Mesenteric fat pad (tissue), 1 donor: ENCODE results near the gene ZBTB34. TPM values are rescaled to one million over a fixed set of nuclear protein-coding genes. Genes with fewer than 3 reads are reported as not detected.

Source experiments
- DNase-seq: peaks from one replicate; pipeline ENCODE4 v3.0.0-alpha.2; 2020; ENCODE audit warnings: low spot score
- total RNA-seq: library from RNA; stranded (reverse); fragmentation: NEBNext Ultra II Directional; extraction: Animal tissue kit (Norgen Biotek cat#: 25700); gene quantifications from one replicate; pipeline ENCODE4 v1.2.1, GENCODE V29; 2021
- donor health status: DM: yes; HTN: yes; CAD: no.

The ZBTB34 gene
- total RNA-seq, 1 donor from 2014 or later, result 9.4 TPM

- no peak for DNase-seq
These were observed 55.6 kb downstream of the ZBTB34 start for GRCh38 chr9:126915846-126916543.

- DNase-seq, result no peak
These were observed 56.5 kb downstream of the ZBTB34 start for GRCh38 chr9:126916909-126917308.

DNA sequence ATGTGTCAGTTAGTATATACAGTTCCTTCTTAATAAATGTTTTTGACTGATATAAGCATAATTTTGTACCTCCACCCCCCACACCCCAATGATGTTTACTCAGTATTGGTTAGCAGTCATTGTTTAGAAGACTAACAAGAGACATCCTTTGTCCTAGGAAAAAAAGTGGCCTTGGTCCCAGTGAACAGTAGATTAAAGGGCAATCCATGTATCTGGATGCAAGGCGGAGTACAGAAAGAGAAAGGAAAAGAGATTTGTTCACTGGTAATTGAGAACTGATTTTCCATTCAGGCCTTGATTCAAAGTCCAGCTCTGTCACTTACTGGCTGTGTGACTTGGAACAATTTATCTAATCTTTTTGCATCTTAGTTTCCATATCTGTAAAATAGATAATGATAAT, 58.8 kb downstream of the ZBTB34 start:
- no peak for DNase-seq

DNA sequence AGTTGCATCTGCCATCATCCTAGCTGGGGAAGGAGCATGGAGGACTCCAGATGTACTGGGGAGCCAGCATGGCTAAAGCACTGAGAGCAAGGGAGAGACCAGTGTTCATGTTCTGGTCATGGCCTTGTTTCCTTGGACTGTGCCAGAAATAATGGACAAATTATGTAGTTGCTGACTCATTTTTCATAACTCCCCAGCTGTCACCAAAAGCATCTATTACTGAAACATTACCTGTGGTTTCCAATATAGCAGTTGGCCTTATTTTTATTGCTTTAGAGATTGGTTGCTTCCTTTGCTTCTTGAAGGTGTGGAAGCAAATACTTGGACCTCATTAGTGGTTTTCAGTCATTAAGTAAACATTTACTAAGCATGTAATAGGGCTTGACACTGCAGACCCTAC, 65.4 kb downstream of the ZBTB34 start:
- no peak for DNase-seq

GRCh38 chr9:126926364-126926763, 65.9 kb downstream of the ZBTB34 start:
- no peak for DNase-seq

DNA sequence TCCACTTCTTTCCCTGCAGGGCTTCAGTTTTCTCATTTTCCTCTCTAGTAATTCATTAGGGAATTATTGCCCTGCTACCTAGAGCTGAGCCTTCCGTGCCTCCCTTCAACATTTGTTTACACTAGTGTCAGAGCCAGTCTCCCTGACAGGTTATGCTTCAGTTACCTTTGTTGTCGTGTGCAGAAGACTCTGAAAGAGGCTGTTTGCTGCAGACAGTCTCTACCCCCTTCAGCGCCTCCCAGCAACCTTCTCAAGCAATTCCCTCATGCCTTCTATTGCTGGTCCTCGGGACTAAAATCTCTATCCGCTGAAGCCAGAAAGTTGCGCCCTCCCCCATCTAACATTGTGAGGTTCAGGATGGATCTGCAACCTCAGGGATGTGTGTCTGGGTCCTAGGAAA, 67.0 kb downstream of the ZBTB34 start:
- peak; percentile 62 for DNase-seq

DNA sequence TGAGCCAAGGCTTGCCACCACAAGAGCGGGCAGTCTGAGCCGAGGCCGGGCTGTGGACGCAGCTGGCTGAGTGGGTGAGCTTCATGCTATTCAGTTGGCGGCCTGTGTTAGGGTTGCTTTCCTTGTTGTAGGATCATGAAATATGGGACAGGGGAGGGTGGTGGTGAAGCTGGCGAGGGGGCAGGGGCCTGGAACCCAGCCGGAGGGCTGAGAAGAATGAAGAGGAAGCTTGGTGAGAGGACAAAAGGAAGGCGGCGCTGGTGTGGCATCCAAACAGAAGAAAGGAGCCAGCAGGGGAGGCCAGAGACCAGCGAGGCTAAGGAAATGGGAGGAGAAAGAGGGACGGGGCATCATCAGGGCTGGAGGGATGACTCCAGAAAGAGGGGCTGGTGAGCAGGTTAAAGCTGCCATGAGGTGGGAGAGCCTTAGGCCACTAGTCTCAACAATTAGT, 72.5 kb downstream of the ZBTB34 start:
- peak; percentile 89 for DNase-seq

GRCh38 chr9:126933334-126933980, 73.0 kb downstream of the ZBTB34 start:
- DNase-seq, result peak; percentile 69

DNA sequence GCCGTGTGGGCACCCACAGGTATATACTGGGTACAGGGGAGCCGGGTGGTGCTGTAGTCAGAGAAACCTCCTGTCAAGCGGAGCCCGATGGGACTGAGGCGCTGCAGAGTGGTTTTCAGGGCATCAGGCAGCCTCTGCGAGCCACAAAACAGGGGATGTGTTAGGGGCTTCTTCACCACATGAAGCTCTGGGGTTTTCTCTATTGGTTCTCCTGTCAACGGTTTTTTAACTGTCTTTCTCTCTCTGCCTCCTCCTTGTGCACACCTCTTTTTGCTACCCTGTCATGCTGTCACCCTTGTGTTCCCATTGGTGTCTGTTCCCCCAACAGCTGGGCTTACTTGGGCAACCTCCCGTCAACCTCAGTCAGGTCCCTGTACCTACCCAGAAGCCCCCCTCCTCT, 74.0 kb downstream of the ZBTB34 start:
- DNase-seq, result no peak

Other genes starting within 250 kb of the ZBTB34 start
- 0.77 TPM for gene LMX1B, start 246.7 kb upstream of the ZBTB34 start, total RNA-seq
- 20.9 TPM for gene ZBTB43, start 55.6 kb upstream of the ZBTB34 start, total RNA-seq
- 4.8 TPM for gene RALGPS1, start 54.1 kb downstream of the ZBTB34 start, total RNA-seq